IMR-90 (cell line): ENCODE measurements around the gene GMNN.
"Not testable (repeated sequence)": the region's sequence is repeated elsewhere in the genome, so short reads cannot be mapped to it uniquely, and the experiment has no call there.

Source experiments
- CEBPB ChIP-seq: IDR thresholded peaks from 2 replicates; pipeline ENCODE4 v1.6.1; 2012; ENCODE audit warnings: low read depth, low read length, improper control_type of control experiment
- CTCF ChIP-seq: conservative IDR thresholded peaks from 2 replicates; pipeline ENCODE4 v1.5.1; 2012; ENCODE audit warnings: mild to moderate bottlenecking, low read depth, low read length, improper control_type of control experiment
- ELK1 ChIP-seq: fragments of 150-350 bp; IDR thresholded peaks from 2 replicates; pipeline ENCODE4 v1.6.1; 2016; ENCODE audit warnings: low read depth, mild to moderate bottlenecking, low read length, moderate library complexity, borderline replicate concordance
- MAZ ChIP-seq: IDR thresholded peaks from 2 replicates; pipeline ENCODE4 v1.6.1; 2012; ENCODE audit warnings: low read depth, mild to moderate bottlenecking, low read length, improper control_type of control experiment, moderate library complexity, borderline replicate concordance
- POLR2A ChIP-seq: IDR thresholded peaks from 2 replicates; pipeline ENCODE4 v1.6.1; 2012; ENCODE audit warnings: mild to moderate bottlenecking, low read depth, low read length
- RAD21 ChIP-seq: IDR thresholded peaks from 2 replicates; pipeline ENCODE4 v1.6.1; 2012; ENCODE audit warnings: low read length, improper control_type of control experiment
- RFX5 ChIP-seq: IDR thresholded peaks from 2 replicates; pipeline ENCODE4 v1.8.0; 2012; ENCODE audit warnings: low read depth, mild to moderate bottlenecking, low read length, moderate library complexity
- SMC3 ChIP-seq: fragments of 150-350 bp; IDR thresholded peaks from 2 replicates; pipeline ENCODE4 v1.6.1; 2016; ENCODE audit warnings: low read depth, mild to moderate bottlenecking, antibody characterized with exemption, low read length, moderate library complexity

DNA sequence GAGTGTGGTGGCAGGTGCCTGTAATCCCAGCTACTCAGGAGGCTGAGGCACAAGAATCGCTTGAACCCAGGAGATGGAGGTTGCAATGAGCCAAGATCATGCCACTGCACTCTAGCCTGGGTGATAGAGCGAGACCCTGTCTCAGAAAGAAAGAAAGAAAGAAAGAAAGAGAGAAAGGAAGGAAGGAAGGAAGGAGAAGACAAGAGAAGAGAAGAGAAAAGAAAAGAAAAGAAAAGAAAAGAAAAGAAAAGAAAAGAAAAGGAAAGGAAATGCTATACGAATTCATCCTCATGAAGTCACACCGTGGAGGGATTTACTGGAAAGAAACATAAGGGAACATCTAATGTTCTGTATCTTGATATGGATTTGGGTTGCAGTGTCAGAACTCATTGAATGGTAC, 40.0 kb upstream of the GMNN start:
- TF ChIP-seq CTCF, POLR2A, RFX5, SMC3, MAZ, ELK1, CEBPB, RAD21: not testable (repeated sequence)
